Osteoblast (primary cell): ENCODE measurements around the gene CDKN3. TPM values are rescaled to one million over a fixed set of nuclear protein-coding genes. Genes with fewer than 3 reads are reported as not detected.

Source experiments
- DNase-seq: peaks from one replicate; pipeline ENCODE4 v3.0.0; 2011; ENCODE audit warnings: low spot score, mixed read lengths; ENCODE audit not compliant: insufficient read length; ENCODE audit errors: missing footprints
- H2AFZ ChIP-seq: 2 replicates; pipeline ENCODE4 v1.6.0; 2011; ENCODE audit warnings: mild to moderate bottlenecking, low read length
- H3K27ac ChIP-seq: 2 replicates; pipeline ENCODE4 v1.5.1; 2011; ENCODE audit warnings: mild to moderate bottlenecking, low read depth, low read length, moderate library complexity
- H3K27me3 ChIP-seq: 2 replicates; pipeline ENCODE4 v1.6.0; 2012; ENCODE audit warnings: mild to moderate bottlenecking, control low read depth, inconsistent platforms, low read length, moderate library complexity; ENCODE audit not compliant: insufficient read depth
- H3K36me3 ChIP-seq: 2 replicates; pipeline ENCODE4 v1.5.1; 2011; ENCODE audit warnings: mild to moderate bottlenecking, low read length, control low read depth, moderate library complexity; ENCODE audit not compliant: insufficient read depth
- H3K4me1 ChIP-seq: 2 replicates; pipeline ENCODE4 v1.5.1; 2011; ENCODE audit warnings: mild to moderate bottlenecking, low read length, control low read depth, moderate library complexity; ENCODE audit not compliant: insufficient read depth
- H3K4me2 ChIP-seq: 2 replicates; pipeline ENCODE4 v1.6.0; 2011; ENCODE audit warnings: mild to moderate bottlenecking, low read length; ENCODE audit not compliant: insufficient read depth
- H3K4me3 ChIP-seq: fragments of 200-600 bp; sonication (generic); 3 replicates; pipeline ENCODE4 v1.5.1; 2012; ENCODE audit warnings: mild to moderate bottlenecking, low read length, inconsistent platforms; ENCODE audit not compliant: insufficient read depth
- H3K79me2 ChIP-seq: 2 replicates; pipeline ENCODE4 v1.6.0; 2012; ENCODE audit warnings: mild to moderate bottlenecking, low read length, control low read depth, inconsistent platforms; ENCODE audit not compliant: insufficient read depth
- H3K9me3 ChIP-seq: 2 replicates; pipeline ENCODE4 v1.5.1; 2011; ENCODE audit warnings: low read depth, low read length, control low read depth
- H4K20me1 ChIP-seq: 2 replicates; pipeline ENCODE4 v1.6.0; 2012; ENCODE audit warnings: mild to moderate bottlenecking, low read length, control low read depth; ENCODE audit not compliant: insufficient read depth
- CTCF ChIP-seq: IDR thresholded peaks from 2 replicates; pipeline ENCODE4 v1.5.1; 2011; ENCODE audit warnings: mild to moderate bottlenecking, low read depth, low read length, moderate library complexity; ENCODE audit errors: extremely low read depth
- total RNA-seq: library from RNA; depleted of rRNA; stranded (reverse); fragments of >200 nt; gene quantifications from 2 replicates; pipeline ENCODE4 v1.2.3, GENCODE V29; 2012

Gene CDKN3
- 7.6 and 8.5 TPM in 2 replicates for total RNA-seq

GRCh38 chr14:54396493-54397335 lies at the start of gene CDKN3:
Gene CDKN3 (plus strand): TSS chr14:54397007. CDS start chr14:54397069, 62 bp downstream.
- peaks cover 22% of the 10 kb centered on the region for H3K79me2 ChIP-seq
- peak within 1 kb of the TSS; percentile 97 for H2AFZ ChIP-seq
- peak within 1 kb of the TSS; percentile 93 for H3K4me2 ChIP-seq
- no peaks in the 10 kb centered on the region for H3K36me3 ChIP-seq
- H3K27ac ChIP-seq: peak within 1 kb of the TSS; percentile 56
- H4K20me1 ChIP-seq: no peaks in the 10 kb centered on the region
- H3K9me3 ChIP-seq: no peaks in the 10 kb centered on the region
- no peaks in the 10 kb centered on the region for H3K27me3 ChIP-seq
- DNase-seq: peak; percentile 100
- no peak for TF ChIP-seq CTCF
- peak within 1 kb of the TSS; percentile 86 for H3K4me3 ChIP-seq
- peaks cover 19% of the 10 kb centered on the region for H3K4me1 ChIP-seq

- DNase-seq: no peak
- no peaks in the 10 kb centered on the region for H3K36me3 ChIP-seq
- H3K4me1 ChIP-seq: peaks cover 15% of the 10 kb centered on the region
- H3K27ac ChIP-seq: no peak overlapping the region
- no peak for TF ChIP-seq CTCF
- H3K4me3 ChIP-seq: no peak overlapping the region
- H2AFZ ChIP-seq: no peak overlapping the region
- H3K4me2 ChIP-seq: no peak overlapping the region
- no peaks in the 10 kb centered on the region for H3K9me3 ChIP-seq
- H4K20me1 ChIP-seq: no peaks in the 10 kb centered on the region
- no peaks in the 10 kb centered on the region for H3K79me2 ChIP-seq
- peaks cover 2% of the 10 kb centered on the region for H3K27me3 ChIP-seq
Measured at GRCh38 chr14:54347044-54347443, 49.8 kb upstream of the CDKN3 start.

GRCh38 chr14:54348001-54348611 lies 48.7 kb upstream of the CDKN3 start:
- Histone ChIP-seq H3K4me1 (peaks cover 15% of the 10 kb centered on the region), H3K36me3 (no peaks in the 10 kb centered on the region), H2AFZ (no peak overlapping the region), H3K27me3 (peaks cover 2% of the 10 kb centered on the region), H3K4me2 (no peak overlapping the region), H4K20me1 (no peaks in the 10 kb centered on the region), H3K4me3 (no peak overlapping the region), H3K9me3 (no peaks in the 10 kb centered on the region), H3K79me2 (no peaks in the 10 kb centered on the region), H3K27ac (no peak overlapping the region)
- no peak for DNase-seq
- TF ChIP-seq CTCF: peak; percentile 72
